CD14-positive monocyte (primary cell): Measurements from ENCODE around the gene KRTAP4-9. TPM values are rescaled to one million over a fixed set of nuclear protein-coding genes. Genes with fewer than 3 reads are reported as not detected.

ENCODE experiments used
- DNase-seq, 3 donors: peaks; one replicate each; pipeline ENCODE4 v3.0.0-alpha.2; 2011 to 2022
- H2AFZ ChIP-seq: 2 replicates; pipeline ENCODE4 v1.6.0; 2012; ENCODE audit warnings: mild to moderate bottlenecking, low read depth, low read length, inconsistent platforms; ENCODE audit not compliant: insufficient read depth, poor library complexity, severe bottlenecking
- H3K27ac ChIP-seq, 2 donors: 1 replicate in 1 of 2; 2 replicates in 1 of 2; pipeline ENCODE4 v1.5.1; 2012 to 2013; ENCODE audit warnings: low read length in 2 of 2, control low read depth in 1 of 2, inconsistent platforms in 1 of 2, low read depth in 1 of 2, mild to moderate bottlenecking in 1 of 2
- H3K27me3 ChIP-seq, 2 donors: one replicate each; pipeline versions ENCODE4 v1.6.0 to v1.6.1; 2011 to 2013; ENCODE audit warnings: low read length in 2 of 2; ENCODE audit not compliant: control insufficient read depth in 2 of 2, insufficient read depth in 2 of 2
- H3K36me3 ChIP-seq, 2 donors: replicated peaks in 1 of 2; 1 replicate in 1 of 2; 2 replicates in 1 of 2; pipeline versions ENCODE4 v1.5.1 to v1.6.1; 2012 to 2013; ENCODE audit warnings: low read length in 2 of 2, control low read depth in 1 of 2, inconsistent platforms in 1 of 2, mild to moderate bottlenecking in 1 of 2; ENCODE audit not compliant: insufficient read depth in 2 of 2, control insufficient read depth in 1 of 2
- H3K4me1 ChIP-seq, 2 donors: 1 replicate in 1 of 2; 2 replicates in 1 of 2; pipeline versions ENCODE4 v1.5.1 to v1.6.1; 2012 to 2013; ENCODE audit warnings: low read length in 2 of 2, control low read depth in 1 of 2, inconsistent platforms in 1 of 2, mild to moderate bottlenecking in 1 of 2, moderate library complexity in 1 of 2; ENCODE audit not compliant: insufficient read depth in 2 of 2, control insufficient read depth in 1 of 2
- H3K4me2 ChIP-seq: replicated peaks from 2 replicates; pipeline ENCODE3; 2012; ENCODE audit warnings: low read length, moderate library complexity, mild to moderate bottlenecking; ENCODE audit not compliant: poor library complexity, severe bottlenecking; ENCODE audit errors: extremely low read depth
- H3K4me3 ChIP-seq, 3 experiments: fragments of 200-600 bp in 1 of 3; sonication (generic) in 1 of 3; replicated peaks in 1 of 3; 1 replicate in 2 of 3; 2 replicates in 1 of 3; pipeline ENCODE4 v1.5.1; 2011 to 2013; ENCODE audit warnings: low read length in 3 of 3, mild to moderate bottlenecking in 3 of 3, control low read depth in 2 of 3, low read depth in 2 of 3, inconsistent platforms in 1 of 3, moderate library complexity in 1 of 3
- H3K79me2 ChIP-seq: 2 replicates; pipeline ENCODE4 v1.6.0; 2012; ENCODE audit warnings: mild to moderate bottlenecking, control low read depth, inconsistent platforms, low read length, moderate library complexity; ENCODE audit not compliant: insufficient read depth
- H3K9ac ChIP-seq: 2 replicates; pipeline ENCODE4 v1.6.0; 2017; ENCODE audit warnings: low read length, mild to moderate bottlenecking; ENCODE audit not compliant: insufficient read depth, poor library complexity, severe bottlenecking
- H3K9me3 ChIP-seq, 2 donors: replicated peaks in 1 of 2; 1 replicate in 1 of 2; 2 replicates in 1 of 2; pipeline versions ENCODE4 v1.5.1 to v1.6.1; 2012 to 2013; ENCODE audit warnings: low read length in 2 of 2, control low read depth in 1 of 2; ENCODE audit not compliant: control insufficient read depth in 1 of 2, insufficient read depth in 1 of 2
- H4K20me1 ChIP-seq: 2 replicates; pipeline ENCODE4 v1.6.0; 2012; ENCODE audit warnings: mild to moderate bottlenecking, low read length, control low read depth, moderate library complexity; ENCODE audit not compliant: insufficient read depth
- H3K27ac Mint-ChIP-seq, 7 donors: one replicate each; pipeline ENCODE4 v1.8.0; 2020; ENCODE audit warnings: mild to moderate bottlenecking in 7 of 7, mixed read lengths in 7 of 7, moderate library complexity in 6 of 7, inconsistent platforms in 2 of 7
- H3K27me3 Mint-ChIP-seq, 3 donors: one replicate each; pipeline ENCODE4 v1.8.0; 2021 to 2022; ENCODE audit warnings: low read depth in 3 of 3, mild to moderate bottlenecking in 3 of 3, mixed read lengths in 3 of 3, moderate library complexity in 3 of 3, inconsistent platforms in 1 of 3
- H3K36me3 Mint-ChIP-seq, 2 donors: one replicate each; pipeline ENCODE4 v1.8.0; 2020; ENCODE audit warnings: mixed read lengths in 2 of 2, inconsistent platforms in 1 of 2, mild to moderate bottlenecking in 1 of 2
- H3K4me1 Mint-ChIP-seq: one replicate; pipeline ENCODE4 v1.8.0; 2020; ENCODE audit warnings: mild to moderate bottlenecking, mixed read lengths
- H3K4me3 Mint-ChIP-seq, 2 donors: one replicate each; pipeline ENCODE4 v1.8.0; 2020; ENCODE audit warnings: mild to moderate bottlenecking in 2 of 2, mixed read lengths in 2 of 2, moderate library complexity in 1 of 2
- H3K9me3 Mint-ChIP-seq, 7 donors: one replicate each; pipeline ENCODE4 v1.8.0; 2020 to 2022; ENCODE audit warnings: mixed read lengths in 7 of 7, mild to moderate bottlenecking in 6 of 7, moderate library complexity in 6 of 7, inconsistent platforms in 2 of 7
- CTCF ChIP-seq: fragments of 200-600 bp; IDR thresholded peaks from one replicate; pipeline ENCODE4 v1.8.0; 2022; ENCODE audit warnings: antibody characterized with exemption, mild to moderate bottlenecking
- WGBS: methylation state at CpG from one replicate; pipeline ENCODE4 v1.1.5; 2013; ENCODE audit warnings: missing lambda C conversion rate; ENCODE audit not compliant: insufficient coverage; 5-methylcytosine and 5-hydroxymethylcytosine counted together
- intact Hi-C, 2 donors: fragments of 100-400 bp; cut with micrococcal nuclease; formaldehyde crosslinking; loops; one replicate each; pipeline versions ENCODE4 v1.15.0 to v1.15.1; 2023
- polyA plus RNA-seq, 3 donors: library from polyadenylated mRNA; depleted of rRNA in 1 of 3; unstranded in 2 of 3; stranded (reverse) in 1 of 3; fragments of 300-500 nt in 2 of 3; fragments of >200 nt in 1 of 3; fragmentation: Illumina TruSeq in 2 of 3; gene quantifications; 1 replicate in 2 of 3; 2 replicates in 1 of 3; pipeline ENCODE4 v1.2.3, GENCODE V29; 2012 to 2021

Gene KRTAP4-9
- polyA plus RNA-seq, 3 donors: not detected

DNA sequence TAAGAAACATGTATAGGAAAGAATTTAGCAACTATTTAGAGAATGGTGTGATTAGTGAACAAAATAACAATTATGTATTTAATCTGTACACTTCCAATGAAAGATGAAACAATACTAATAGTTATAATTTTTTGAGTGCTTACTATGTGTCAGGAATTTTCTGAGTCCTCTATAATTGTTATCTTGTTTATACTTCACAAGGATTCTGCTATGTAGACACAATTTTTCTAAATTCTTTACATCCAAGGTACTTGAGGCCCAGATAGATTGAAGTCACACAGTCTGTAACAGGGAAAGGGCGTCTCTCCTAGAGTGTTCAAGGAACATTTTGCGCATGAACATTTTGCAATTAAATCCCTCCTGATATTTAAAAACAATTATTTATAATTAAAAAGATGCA, 19.9 kb downstream of the KRTAP4-9 start:
- no peak overlapping the region for H3K27ac Mint-ChIP-seq
- H3K4me1 ChIP-seq: peaks cover 7% of the 10 kb centered on the region in 2 donors
- H3K9me3 ChIP-seq: no peaks in the 10 kb centered on the region
- no CpG with 5 or more reads among the region's 2 CpGs for WGBS
- no peaks in the 10 kb centered on the region for H3K36me3 Mint-ChIP-seq
- H3K4me3 Mint-ChIP-seq: no peak overlapping the region
- no peak overlapping the region for H3K9ac ChIP-seq
- H3K79me2 ChIP-seq: no peaks in the 10 kb centered on the region
- H3K27ac ChIP-seq: no peak overlapping the region
- no peaks in the 10 kb centered on the region for H3K36me3 ChIP-seq
- intact Hi-C loops: no loop called here
- H3K4me1 Mint-ChIP-seq: peaks cover 8% of the 10 kb centered on the region
- no peaks in the 10 kb centered on the region for H4K20me1 ChIP-seq
- no peak overlapping the region for H3K4me2 ChIP-seq
- H3K4me3 ChIP-seq: no peak overlapping the region
- no peak for DNase-seq
- TF ChIP-seq CTCF: no peak
- H2AFZ ChIP-seq: no peak overlapping the region
- peaks cover 0 to 8% (median 0%) of the 10 kb centered on the region in 7 donors for H3K9me3 Mint-ChIP-seq
- no peaks in the 10 kb centered on the region for H3K27me3 ChIP-seq
- H3K27me3 Mint-ChIP-seq: peaks cover 0 to 2% (median 0%) of the 10 kb centered on the region in 3 donors

DNA sequence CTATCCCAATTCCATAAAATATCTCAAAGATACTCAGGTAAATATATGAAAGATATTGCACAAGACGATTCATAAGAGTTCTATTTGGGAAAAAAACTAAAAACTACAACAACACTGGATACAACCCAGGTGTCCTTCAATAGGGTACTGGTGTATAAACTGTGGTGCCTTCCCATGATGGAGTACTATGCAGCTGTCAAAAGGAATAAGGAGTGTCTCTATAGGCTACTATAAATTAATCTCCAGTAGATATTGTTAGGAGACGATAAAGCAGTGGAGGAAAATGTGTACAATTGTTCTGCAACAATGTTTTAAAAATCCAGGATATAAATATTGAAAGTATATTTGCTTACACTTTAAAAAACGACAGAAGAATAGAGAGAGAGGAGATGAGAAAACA, 21.2 kb downstream of the KRTAP4-9 start:
- H3K9me3 Mint-ChIP-seq: peaks cover 0 to 8% (median 0%) of the 10 kb centered on the region in 7 donors
- intact Hi-C loops: no loop called here
- Histone ChIP-seq H3K79me2 (no peaks in the 10 kb centered on the region), H2AFZ (no peak overlapping the region), H3K9me3 (no peaks in the 10 kb centered on the region), H3K4me1 (no peaks in the 10 kb centered on the region), H3K4me2 (no peak overlapping the region), H3K9ac (no peak overlapping the region), H3K27ac (no peak overlapping the region), H3K4me3 (no peak overlapping the region), H3K36me3 (no peaks in the 10 kb centered on the region), H4K20me1 (no peaks in the 10 kb centered on the region), H3K27me3 (no peaks in the 10 kb centered on the region)
- no peak overlapping the region for H3K4me3 Mint-ChIP-seq
- peaks cover 0 to 2% (median 0%) of the 10 kb centered on the region in 3 donors for H3K27me3 Mint-ChIP-seq
- no peaks in the 10 kb centered on the region for H3K4me1 Mint-ChIP-seq
- no peak for TF ChIP-seq CTCF
- H3K36me3 Mint-ChIP-seq: no peaks in the 10 kb centered on the region
- DNase-seq: no peak
- no peak overlapping the region for H3K27ac Mint-ChIP-seq
- no CpG with 5 or more reads among the region's 3 CpGs for WGBS
